Central memory CD8-positive, alpha-beta T cell (primary cell): ENCODE measurements around the gene R3HDM2.
"Not testable (repeated sequence)": the region's sequence is repeated elsewhere in the genome, so short reads cannot be mapped to it uniquely, and the experiment has no call there.

Experiments
- ATAC-seq: fragments of 150-1000 bp; cut with Tn5 transposase; replicated peaks from 2 replicates; pipeline ENCODE4 v1.10.0; 2022; ENCODE audit warnings: mild to moderate bottlenecking, moderate FRiP score, moderate number of reproducible peaks; ENCODE audit not compliant: poor library complexity, severe bottlenecking; ENCODE audit errors: extremely low read depth
- DNase-seq, 2 donors: peaks; one replicate each; pipeline ENCODE4 v3.0.0; 2021; ENCODE audit warnings: low spot score in 2 of 2
- H3K27ac Mint-ChIP-seq: one replicate; pipeline ENCODE4 v1.8.0; 2022; ENCODE audit warnings: low read depth, mild to moderate bottlenecking, moderate library complexity, mixed read lengths
- H3K27me3 Mint-ChIP-seq: one replicate; pipeline ENCODE4 v1.8.0; 2022; ENCODE audit warnings: mixed read lengths
- H3K36me3 Mint-ChIP-seq: one replicate; pipeline ENCODE4 v1.8.0; 2022; ENCODE audit warnings: mild to moderate bottlenecking, moderate library complexity, mixed read lengths; ENCODE audit not compliant: insufficient read depth
- H3K4me1 Mint-ChIP-seq: one replicate; pipeline ENCODE4 v1.8.0; 2022; ENCODE audit warnings: mixed read lengths
- H3K4me3 Mint-ChIP-seq: one replicate; pipeline ENCODE4 v1.8.0; 2022; ENCODE audit warnings: mild to moderate bottlenecking, moderate library complexity, mixed read lengths
- H3K9me3 Mint-ChIP-seq: one replicate; pipeline ENCODE4 v1.8.0; 2022; ENCODE audit warnings: mixed read lengths

The R3HDM2 gene

GRCh38 chr12:57455374-57456144 lies 24.7 kb upstream of the R3HDM2 start:
- no peak for ATAC-seq
- peaks cover 24% of the 10 kb centered on the region for H3K27me3 Mint-ChIP-seq
- peaks cover 5% of the 10 kb centered on the region for H3K36me3 Mint-ChIP-seq
- no peak for DNase-seq
- H3K9me3 Mint-ChIP-seq, result no peaks in the 10 kb centered on the region
- peaks cover 26% of the 10 kb centered on the region for H3K4me1 Mint-ChIP-seq
- H3K27ac Mint-ChIP-seq, result peak overlapping the region; percentile 15
- peak overlapping the region; percentile 21 for H3K4me3 Mint-ChIP-seq

GRCh38 chr12:57454566-57455373 lies 23.9 kb upstream of the R3HDM2 start, which contains the start of gene INHBE:
Gene INHBE, plus strand, starts transcription at chr12:57455307. Its CDS starts 230 bp downstream, at chr12:57455537.
- Mint-ChIP-seq H3K4me1 (peaks cover 18% of the 10 kb centered on the region), H3K9me3 (no peaks in the 10 kb centered on the region), H3K36me3 (peaks cover 5% of the 10 kb centered on the region), H3K4me3 (peak within 1 kb of the TSS; percentile 21), H3K27ac (peak within 1 kb of the TSS; percentile 15), H3K27me3 (peaks cover 16% of the 10 kb centered on the region)
- no peak for DNase-seq
- no peak for ATAC-seq

GRCh38 chr12:57454213-57454565 lies 23.3 kb upstream of the R3HDM2 start:
- H3K36me3 Mint-ChIP-seq, result peaks cover 5% of the 10 kb centered on the region
- DNase-seq (no peak), ATAC-seq (no peak)
- H3K27me3 Mint-ChIP-seq, result peaks cover 16% of the 10 kb centered on the region
- no peaks in the 10 kb centered on the region for H3K9me3 Mint-ChIP-seq
- no peak overlapping the region for H3K4me3 Mint-ChIP-seq
- peaks cover 13% of the 10 kb centered on the region for H3K4me1 Mint-ChIP-seq
- H3K27ac Mint-ChIP-seq, result no peak overlapping the region

- ATAC-seq, result peak; percentile 36
- Mint-ChIP-seq H3K4me1 (peaks cover 6% of the 10 kb centered on the region), H3K27me3 (peaks cover 16% of the 10 kb centered on the region), H3K4me3 (no peak overlapping the region), H3K9me3 (no peaks in the 10 kb centered on the region), H3K36me3 (no peaks in the 10 kb centered on the region), H3K27ac (no peak overlapping the region)
- no peak for DNase-seq
Measured at GRCh38 chr12:57452937-57453509, 22.2 kb upstream of the R3HDM2 start.

GRCh38 chr12:57452181-57452936 lies 21.5 kb upstream of the R3HDM2 start:
- no peaks in the 10 kb centered on the region for H3K9me3 Mint-ChIP-seq
- peaks cover 16% of the 10 kb centered on the region for H3K27me3 Mint-ChIP-seq
- H3K4me3 Mint-ChIP-seq, result no peak overlapping the region
- no peak for ATAC-seq
- H3K36me3 Mint-ChIP-seq, result no peaks in the 10 kb centered on the region
- peak overlapping the region; percentile 7 for H3K27ac Mint-ChIP-seq
- no peak for DNase-seq
- peaks cover 6% of the 10 kb centered on the region for H3K4me1 Mint-ChIP-seq

GRCh38 chr12:57451233-57451778 lies 20.5 kb upstream of the R3HDM2 start:
- Mint-ChIP-seq H3K27ac (no peak overlapping the region), H3K36me3 (no peaks in the 10 kb centered on the region), H3K4me1 (peaks cover 6% of the 10 kb centered on the region), H3K4me3 (no peak overlapping the region), H3K27me3 (peaks cover 16% of the 10 kb centered on the region), H3K9me3 (no peaks in the 10 kb centered on the region)
- ATAC-seq (no peak), DNase-seq (no peak)

GRCh38 chr12:57450057-57450456 lies 19.2 kb upstream of the R3HDM2 start:
- Mint-ChIP-seq H3K9me3 (no peaks in the 10 kb centered on the region), H3K27me3 (peaks cover 16% of the 10 kb centered on the region), H3K4me1 (no peaks in the 10 kb centered on the region), H3K27ac (no peak overlapping the region), H3K36me3 (no peaks in the 10 kb centered on the region), H3K4me3 (no peak overlapping the region)
- no peak for ATAC-seq
- DNase-seq, result no peak

- ATAC-seq, result no peak
- no peaks in the 10 kb centered on the region for H3K4me1 Mint-ChIP-seq
- H3K36me3 Mint-ChIP-seq, result no peaks in the 10 kb centered on the region
- DNase-seq, result no peak
- H3K27ac Mint-ChIP-seq, result no peak overlapping the region
- peaks cover 16% of the 10 kb centered on the region for H3K27me3 Mint-ChIP-seq
- H3K9me3 Mint-ChIP-seq, result no peaks in the 10 kb centered on the region
- no peak overlapping the region for H3K4me3 Mint-ChIP-seq
Measured at GRCh38 chr12:57449375-57449774, 18.5 kb upstream of the R3HDM2 start.

GRCh38 chr12:57448669-57449068 lies 17.8 kb upstream of the R3HDM2 start:
- H3K27ac Mint-ChIP-seq, result no peak overlapping the region
- no peak overlapping the region for H3K4me3 Mint-ChIP-seq
- no peaks in the 10 kb centered on the region for H3K36me3 Mint-ChIP-seq
- peaks cover 16% of the 10 kb centered on the region for H3K27me3 Mint-ChIP-seq
- no peak for DNase-seq
- no peaks in the 10 kb centered on the region for H3K4me1 Mint-ChIP-seq
- ATAC-seq, result no peak
- H3K9me3 Mint-ChIP-seq, result no peaks in the 10 kb centered on the region

GRCh38 chr12:57446292-57446960 lies 15.6 kb upstream of the R3HDM2 start:
- Mint-ChIP-seq H3K27me3 (peaks cover 7% of the 10 kb centered on the region), H3K4me3 (no peak overlapping the region), H3K9me3 (peaks cover 5% of the 10 kb centered on the region), H3K36me3 (no peaks in the 10 kb centered on the region), H3K4me1 (no peaks in the 10 kb centered on the region), H3K27ac (no peak overlapping the region)
- no peak for DNase-seq
- no peak for ATAC-seq

GRCh38 chr12:57444744-57445143 lies 13.9 kb upstream of the R3HDM2 start:
- Mint-ChIP-seq H3K9me3 (peaks cover 5% of the 10 kb centered on the region), H3K27ac (no peak overlapping the region), H3K4me1 (no peaks in the 10 kb centered on the region), H3K4me3 (no peak overlapping the region), H3K36me3 (no peaks in the 10 kb centered on the region), H3K27me3 (peaks cover 16% of the 10 kb centered on the region)
- ATAC-seq (no peak), DNase-seq (no peak)

- not testable (repeated sequence) for ATAC-seq, H3K4me1 Mint-ChIP-seq, H3K4me3 Mint-ChIP-seq, H3K9me3 Mint-ChIP-seq, H3K36me3 Mint-ChIP-seq, DNase-seq, H3K27ac Mint-ChIP-seq
- H3K27me3 Mint-ChIP-seq, result peaks cover 16% of the 10 kb centered on the region
Measured at GRCh38 chr12:57444337-57444736, 13.5 kb upstream of the R3HDM2 start.
